ENCODE measurements around the gene PLCL1. TPM values are rescaled to one million over a fixed set of nuclear protein-coding genes. Genes with fewer than 3 reads are reported as not detected.
"Not testable (repeated sequence)": the region's sequence is repeated elsewhere in the genome, so short reads cannot be mapped to it uniquely, and the experiment has no call there.

Gene PLCL1
- total RNA-seq, 2 donors from 2014 or later: 2.0 to 2.9 TPM

- no peaks in the 10 kb centered on the region for H3K4me1 ChIP-seq
- 58 to 63% methylated on average over 2 of the region's 2 CpGs for WGBS, 2 donors
- H3K9me3 ChIP-seq: no peaks in the 10 kb centered on the region
- DNase-seq (no peak), ATAC-seq (no peak)
- no peak for TF ChIP-seq POLR2A (IDR thresholded peaks at IDR 0.05)
- TF ChIP-seq CTCF (IDR thresholded peaks at IDR 0.05): no peak
- no peak overlapping the region for H3K27ac ChIP-seq
- intact Hi-C loops (cut with DNase I): no loop called here
- no peaks in the 10 kb centered on the region for H3K27me3 ChIP-seq
- H3K4me3 ChIP-seq: no peak overlapping the region
- no peaks in the 10 kb centered on the region for H3K36me3 ChIP-seq (replicated peaks in 1 of 2; ENCODE audit: insufficient read depth in 1 of 2, low read depth in 2 of 2)
Measured at GRCh38 chr2:197827618-197828017, 23.2 kb downstream of the PLCL1 start.

GRCh38 chr2:197828464-197829135, 24.2 kb downstream of the PLCL1 start:
- no peak overlapping the region for H3K27ac ChIP-seq
- no peak for DNase-seq
- TF ChIP-seq POLR2A (IDR thresholded peaks at IDR 0.05) (no peak), CTCF (IDR thresholded peaks at IDR 0.05) (no peak)
- 50 to 52% methylated on average over 1 of the region's 1 CpG for WGBS, 2 donors
- intact Hi-C loops (cut with DNase I): no loop called here
- H3K4me3 ChIP-seq: no peak overlapping the region
- H3K36me3 ChIP-seq (replicated peaks in 1 of 2; ENCODE audit: insufficient read depth in 1 of 2, low read depth in 2 of 2): no peaks in the 10 kb centered on the region
- H3K9me3 ChIP-seq: no peaks in the 10 kb centered on the region
- no peaks in the 10 kb centered on the region for H3K27me3 ChIP-seq
- H3K4me1 ChIP-seq: no peaks in the 10 kb centered on the region
- no peak for ATAC-seq

- not testable (repeated sequence) for ATAC-seq
Measured at GRCh38 chr2:197834771-197835170, 30.4 kb downstream of the PLCL1 start.

GRCh38 chr2:197835293-197835692, 30.9 kb downstream of the PLCL1 start:
- no peaks in the 10 kb centered on the region for H3K36me3 ChIP-seq (replicated peaks in 1 of 2; ENCODE audit: insufficient read depth in 1 of 2, low read depth in 2 of 2)
- TF ChIP-seq POLR2A (IDR thresholded peaks at IDR 0.05) (no peak), CTCF (IDR thresholded peaks at IDR 0.05) (no peak)
- ATAC-seq (no peak), DNase-seq (no peak)
- WGBS, 2 donors: 43 to 55% methylated on average over 4 of the region's 4 CpGs
- no peak overlapping the region for H3K4me3 ChIP-seq
- H3K27me3 ChIP-seq: no peaks in the 10 kb centered on the region
- intact Hi-C loops (cut with DNase I): no loop called here
- H3K9me3 ChIP-seq: no peaks in the 10 kb centered on the region
- H3K4me1 ChIP-seq: no peaks in the 10 kb centered on the region
- H3K27ac ChIP-seq: no peak overlapping the region

More at GRCh38 chr2:197834771-197835170, 30.4 kb downstream of the PLCL1 start:
- H3K4me3 ChIP-seq; H3K27ac ChIP-seq; H3K36me3 ChIP-seq (replicated peaks in 1 of 2; ENCODE audit: insufficient read depth in 1 of 2, low read depth in 2 of 2); H3K27me3 ChIP-seq; H3K4me1 ChIP-seq; DNase-seq; H3K9me3 ChIP-seq; intact Hi-C loops (cut with DNase I): not testable (repeated sequence)
- WGBS, 2 donors: 73 to 78% methylated on average over 2 of the region's 2 CpGs

- TF ChIP-seq POLR2A (IDR thresholded peaks at IDR 0.05) (no peak), CTCF (IDR thresholded peaks at IDR 0.05) (no peak)
- no peak for DNase-seq
Measured at GRCh38 chr2:197838036-197838435, 33.6 kb downstream of the PLCL1 start.

More at GRCh38 chr2:197838036-197838435, 33.6 kb downstream of the PLCL1 start:
- 53 to 61% methylated on average over 5 of the region's 5 CpGs for WGBS, 2 donors
- no peaks in the 10 kb centered on the region for H3K9me3 ChIP-seq
- no peaks in the 10 kb centered on the region for H3K36me3 ChIP-seq (replicated peaks in 1 of 2; ENCODE audit: insufficient read depth in 1 of 2, low read depth in 2 of 2)
- H3K27ac ChIP-seq: no peak overlapping the region
- intact Hi-C loops (cut with DNase I): no loop called here
- ATAC-seq: no peak
- no peaks in the 10 kb centered on the region for H3K4me1 ChIP-seq
- no peak overlapping the region for H3K4me3 ChIP-seq
- no peaks in the 10 kb centered on the region for H3K27me3 ChIP-seq
